Hepatocyte (in vitro differentiated cells): ENCODE results near the gene CACNA2D4.

ENCODE experiments used
- CTCF ChIP-seq: fragments of 200-600 bp; sonication (generic); IDR thresholded peaks from 2 replicates; pipeline ENCODE4 v1.5.1; 2016; ENCODE audit warnings: antibody characterized with exemption, mild to moderate bottlenecking; ENCODE audit not compliant: poor library complexity
- EZH2 ChIP-seq: fragments of 200-600 bp; sonication (generic); IDR thresholded peaks from 2 replicates; pipeline ENCODE4 v1.6.1; 2016; ENCODE audit warnings: antibody characterized with exemption, mild to moderate bottlenecking, borderline replicate concordance

- TF ChIP-seq CTCF (no peak), EZH2 (no peak)
Observed at GRCh38 chr12:1930803-1931597, 12.5 kb upstream of the CACNA2D4 start.
